HG02678 (cell line): Measurements from ENCODE around the gene NONO.
"Not testable (repeated sequence)": the region's sequence is repeated elsewhere in the genome, so short reads cannot be mapped to it uniquely, and the experiment has no call there.

Experiments used
- ATAC-seq: cut with Tn5 transposase; IDR thresholded peaks from one replicate; pipeline ENCODE4 v1.9.1; 2021; ENCODE audit warnings: mild to moderate bottlenecking, moderate library complexity; ENCODE audit not compliant: unreplicated experiment

Gene NONO, protein sequence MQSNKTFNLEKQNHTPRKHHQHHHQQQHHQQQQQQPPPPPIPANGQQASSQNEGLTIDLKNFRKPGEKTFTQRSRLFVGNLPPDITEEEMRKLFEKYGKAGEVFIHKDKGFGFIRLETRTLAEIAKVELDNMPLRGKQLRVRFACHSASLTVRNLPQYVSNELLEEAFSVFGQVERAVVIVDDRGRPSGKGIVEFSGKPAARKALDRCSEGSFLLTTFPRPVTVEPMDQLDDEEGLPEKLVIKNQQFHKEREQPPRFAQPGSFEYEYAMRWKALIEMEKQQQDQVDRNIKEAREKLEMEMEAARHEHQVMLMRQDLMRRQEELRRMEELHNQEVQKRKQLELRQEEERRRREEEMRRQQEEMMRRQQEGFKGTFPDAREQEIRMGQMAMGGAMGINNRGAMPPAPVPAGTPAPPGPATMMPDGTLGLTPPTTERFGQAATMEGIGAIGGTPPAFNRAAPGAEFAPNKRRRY

DNA sequence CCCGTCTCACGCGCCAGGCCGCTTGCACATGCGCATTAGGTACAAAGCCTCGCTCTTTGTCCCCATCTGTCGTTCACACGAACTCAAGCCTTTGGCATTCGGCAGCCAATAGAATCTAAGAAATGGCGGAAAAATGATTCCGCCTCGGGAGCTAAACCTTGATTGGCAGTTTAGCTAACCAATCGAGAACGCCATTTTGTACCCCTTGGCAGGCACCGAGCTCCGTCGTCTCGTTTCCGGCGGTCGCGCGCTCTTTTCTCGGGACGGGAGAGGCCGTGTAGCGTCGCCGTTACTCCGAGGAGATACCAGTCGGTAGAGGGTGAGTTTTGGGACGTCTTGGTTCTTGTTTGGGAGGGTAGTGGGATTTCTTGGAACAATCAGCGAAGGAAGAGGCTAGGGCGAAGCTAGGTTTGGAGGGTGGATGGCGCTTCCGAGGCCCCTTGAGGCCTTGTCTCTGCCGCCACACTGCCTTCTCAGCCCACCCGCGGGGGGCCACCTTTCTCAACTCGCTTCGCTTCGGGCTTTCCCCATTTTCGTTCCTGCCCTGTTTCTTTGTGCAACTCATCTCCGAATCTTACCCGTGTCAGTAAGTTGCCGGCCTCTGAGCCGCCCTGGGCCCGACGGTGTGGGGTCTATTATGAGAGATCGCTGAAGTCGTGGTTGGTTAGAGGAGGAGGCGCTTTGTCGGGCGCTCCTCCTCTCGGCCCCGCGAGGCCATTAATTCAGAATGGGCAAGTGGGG is at the start of gene NONO:
TSS of gene NONO (plus strand) at position 233 of the 741 bp plus-strand sequence. CDS start 7,003 bp downstream, outside the sequence.
- peak; percentile 89 for ATAC-seq

GRCh38 chrX:71235482-71235881 is 48.0 kb upstream of the NONO start:
- ATAC-seq, result no peak

- ATAC-seq, result no peak
Observed at GRCh38 chrX:71236836-71237235, 46.6 kb upstream of the NONO start.

- no peak for ATAC-seq
Observed at GRCh38 chrX:71239781-71240180, 43.7 kb upstream of the NONO start.

DNA sequence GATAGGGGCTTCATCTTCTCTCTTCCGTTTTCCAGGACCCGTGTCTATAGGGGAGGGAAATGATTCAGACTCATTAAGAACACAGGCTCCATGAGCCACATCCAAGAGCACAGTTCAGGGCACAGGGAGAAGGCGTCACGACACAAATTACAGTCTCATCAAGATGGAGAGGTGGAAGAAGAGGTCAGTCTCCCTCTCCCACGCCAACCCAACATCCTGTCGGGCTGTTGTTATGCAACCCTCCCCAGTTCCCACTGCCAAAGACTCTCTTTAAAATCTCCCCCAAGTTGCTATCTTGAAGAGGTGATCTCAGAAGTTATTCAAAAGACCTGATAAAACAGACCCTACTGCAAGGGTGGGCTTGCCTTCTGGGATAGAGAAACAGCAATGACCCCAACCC is 42.1 kb upstream of the NONO start:
- ATAC-seq, result no peak

GRCh38 chrX:71244359-71245128 is 38.9 kb upstream of the NONO start:
- ATAC-seq, result no peak

DNA sequence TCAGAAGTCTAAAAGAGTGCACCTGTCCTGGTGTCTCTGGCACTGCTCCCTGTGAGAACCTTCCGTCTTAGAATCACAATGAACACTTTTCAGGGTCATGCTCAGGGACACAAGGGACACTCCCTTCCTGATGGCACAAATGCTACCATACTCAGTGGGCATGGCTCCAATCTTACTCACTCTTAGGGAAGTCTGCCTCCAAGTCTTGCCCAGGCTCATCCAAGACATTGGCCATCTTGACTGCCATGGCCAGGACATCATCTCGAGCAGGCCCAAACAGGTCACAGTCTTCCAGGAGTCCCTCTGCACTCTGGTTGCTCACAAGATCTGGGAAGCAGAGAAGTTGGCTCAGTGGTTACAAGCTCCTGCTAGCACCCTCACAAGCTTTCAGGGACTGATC is 38.3 kb upstream of the NONO start:
- ATAC-seq, result no peak

GRCh38 chrX:71250841-71251240 is 32.6 kb upstream of the NONO start:
- ATAC-seq, result no peak

DNA sequence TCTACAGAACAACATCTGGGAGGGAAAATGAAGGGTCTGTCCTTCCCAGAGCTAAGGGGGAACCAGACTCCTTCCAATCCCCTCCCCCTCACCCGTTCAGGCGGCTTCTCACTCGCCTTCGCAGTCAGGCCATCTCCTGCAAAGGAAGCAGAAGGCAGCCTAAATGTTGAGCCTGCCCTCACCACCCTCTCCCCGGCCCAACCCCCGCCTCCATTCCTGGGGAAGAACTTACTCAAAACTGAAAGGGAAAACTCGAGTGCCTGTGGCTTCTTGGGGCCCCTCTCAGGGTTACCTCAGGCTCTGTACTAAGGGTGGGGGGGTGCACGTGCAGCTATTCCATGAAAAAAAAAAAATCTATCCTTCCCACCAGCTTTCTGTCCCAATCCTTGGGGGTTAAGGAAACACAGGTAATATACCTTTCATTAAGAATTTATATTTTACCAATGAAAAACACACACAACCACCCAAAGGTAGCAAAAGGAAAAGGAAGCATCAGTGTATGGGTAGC is 31.9 kb upstream of the NONO start:
- no peak for ATAC-seq

DNA sequence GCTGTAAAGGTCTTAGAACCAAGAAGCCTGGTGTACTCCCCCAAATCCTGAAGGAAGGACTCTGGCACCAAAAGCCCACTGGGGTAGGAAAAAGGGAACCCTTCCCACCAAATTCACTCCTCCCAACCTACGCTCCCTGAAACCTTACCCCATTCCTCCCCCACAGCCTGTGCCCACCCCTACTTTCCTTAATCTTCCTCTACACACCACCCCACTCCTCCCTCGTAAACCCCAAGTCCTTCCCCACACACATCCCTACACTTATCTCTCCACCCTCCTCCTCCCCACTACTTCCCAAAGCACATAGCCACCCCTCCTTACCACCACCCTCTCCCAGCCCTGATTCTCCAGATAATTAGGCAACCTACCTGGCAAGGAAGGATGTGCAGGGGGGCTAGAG is 31.2 kb upstream of the NONO start:
- no peak for ATAC-seq

GRCh38 chrX:71253253-71254091 is 30.0 kb upstream of the NONO start:
- ATAC-seq, result no peak

DNA sequence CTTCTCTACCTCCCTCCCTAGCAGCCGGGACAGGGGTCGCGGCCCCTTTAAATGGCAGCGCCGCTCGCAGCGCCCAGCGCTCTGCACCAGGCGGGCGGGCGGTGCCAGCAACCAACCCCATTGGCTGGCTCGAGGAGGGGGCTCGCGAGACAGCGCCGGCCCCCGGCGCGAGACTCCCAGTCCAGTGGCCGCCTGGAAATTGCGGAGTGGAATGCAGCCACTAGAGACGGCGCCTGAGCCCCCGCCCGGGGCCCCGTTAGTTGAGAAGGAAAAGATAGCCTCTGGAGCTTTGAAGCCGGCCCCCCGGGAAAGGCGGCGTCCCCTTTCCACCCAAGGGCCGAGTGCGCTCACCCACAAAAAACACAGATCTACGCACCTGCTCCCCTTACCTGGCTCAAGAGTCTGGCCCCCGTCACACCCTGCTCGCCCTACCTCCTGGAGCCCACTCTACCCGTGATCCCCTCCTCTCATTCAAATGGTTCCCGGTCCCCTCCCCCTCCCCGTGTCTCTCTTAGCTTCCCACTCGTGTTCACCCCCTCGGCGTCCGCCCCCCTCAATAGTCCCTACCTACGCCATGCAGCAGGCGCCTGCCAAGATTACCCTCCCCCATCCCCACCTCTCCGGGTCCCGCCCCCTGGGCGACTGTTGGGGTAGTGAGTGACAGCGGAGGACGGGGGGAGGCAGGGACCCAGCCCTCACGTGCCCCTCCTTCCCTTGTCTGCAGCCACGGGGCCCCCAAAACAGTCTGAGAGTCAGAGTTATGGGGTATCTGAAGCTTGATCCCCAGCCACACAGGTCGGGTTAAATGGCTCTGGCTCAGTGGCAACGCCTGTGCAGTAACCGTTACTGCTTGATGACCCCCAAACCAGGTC is 29.1 kb upstream of the NONO start, which contains the start of gene ZMYM3:
TSS of gene ZMYM3 (minus strand) at position 49 of the 872 bp plus-strand sequence. CDS start 885 bp downstream, outside the sequence.
- peak; percentile 89 for ATAC-seq

GRCh38 chrX:71256051-71256450 is 27.4 kb upstream of the NONO start:
- no peak for ATAC-seq

DNA sequence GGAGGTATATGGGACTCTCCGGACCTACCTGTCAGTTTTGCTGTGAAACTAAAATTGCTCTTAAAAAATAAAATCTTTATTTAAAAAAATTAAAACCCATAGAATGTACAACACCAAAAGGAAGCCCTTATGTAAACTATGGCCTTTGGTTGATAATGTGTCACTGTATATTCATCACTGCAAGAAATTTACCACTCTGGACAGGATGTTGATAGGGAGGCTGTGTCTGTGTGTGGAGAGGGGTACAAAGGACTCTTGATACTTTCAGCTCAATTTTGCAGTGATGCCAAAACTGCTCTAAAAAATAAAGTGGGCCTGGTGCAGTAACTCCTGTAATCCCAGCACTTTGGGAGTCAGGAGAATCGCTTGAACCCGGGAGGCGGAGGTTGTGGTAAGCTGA is 26.6 kb upstream of the NONO start:
- no peak for ATAC-seq

DNA sequence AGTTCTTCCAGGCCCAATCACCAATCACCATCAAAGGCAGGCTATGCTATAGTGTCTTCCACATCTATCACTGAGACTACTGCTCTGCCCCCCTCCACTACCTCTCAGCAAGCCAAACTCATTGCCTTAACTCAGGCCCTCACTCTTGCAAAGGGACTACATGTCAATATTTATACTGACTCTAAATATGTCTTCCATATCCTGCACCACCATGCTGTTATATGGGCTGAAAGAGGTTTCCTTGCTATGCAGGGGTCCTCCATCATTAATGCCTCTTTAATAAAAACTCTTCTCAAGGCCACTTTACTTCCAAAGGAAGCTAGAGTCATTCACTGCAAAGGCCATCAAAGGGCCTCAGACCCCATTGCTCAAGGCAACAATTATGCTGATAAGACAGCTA is 14.8 kb upstream of the NONO start:
- not testable (repeated sequence) for ATAC-seq

DNA sequence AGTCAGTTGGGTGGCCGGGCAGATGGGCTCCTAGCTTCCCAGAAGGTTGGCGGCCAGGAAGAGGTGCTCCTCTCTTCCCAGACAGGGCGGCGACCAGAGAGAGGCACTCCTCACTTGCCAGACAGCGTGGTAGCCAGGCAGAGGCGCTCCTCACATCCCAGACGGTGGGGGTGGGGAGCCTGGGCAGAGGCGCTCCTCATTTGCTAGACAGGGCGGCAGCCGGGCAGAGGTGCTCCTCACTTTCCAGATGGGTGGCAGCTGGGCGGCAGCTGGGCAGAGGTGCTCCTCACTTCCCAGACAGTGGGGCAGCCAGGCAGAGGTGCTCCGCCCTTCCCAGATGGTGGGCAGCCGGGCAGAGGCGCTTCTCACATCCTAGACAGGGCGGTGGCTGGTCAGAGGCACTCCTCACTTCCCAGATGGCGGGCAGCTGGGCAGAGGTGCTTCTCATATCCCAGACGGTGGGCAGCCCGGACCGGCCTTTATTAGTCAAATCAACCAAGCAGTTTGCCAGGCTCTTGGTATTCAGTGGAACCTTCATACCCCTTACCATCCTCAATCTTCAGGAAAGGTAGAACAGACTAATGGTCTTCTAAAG is 13.5 kb upstream of the NONO start:
- no peak for ATAC-seq

GRCh38 chrX:71272313-71272712 is 11.1 kb upstream of the NONO start:
- ATAC-seq, result not testable (repeated sequence)

GRCh38 chrX:71281300-71281699 is 2.1 kb upstream of the NONO start:
- not testable (repeated sequence) for ATAC-seq
